B cell (primary cell): Measurements from ENCODE around the gene SMIM12. TPM values are rescaled to one million over a fixed set of nuclear protein-coding genes. Genes with fewer than 3 reads are reported as not detected.

Experiments used
- ATAC-seq: fragments of 200-7000 bp; cut with Tn5 transposase; one replicate; pipeline ENCODE4 v1.10.0; 2021; ENCODE audit warnings: low read depth, mild to moderate bottlenecking, moderate number of reproducible peaks, moderate library complexity
- CTCF ChIA-PET: fragments of 350-600 bp; sonication (Branson Sonifier 250); formaldehyde crosslinking; loops from one replicate; lab custom pipeline; 2021; ENCODE audit warnings: antibody characterized with exemption, inconsistent platforms; lab: Charles Lee
- POLR2A ChIA-PET: fragments of 350-600 bp; sonication (Branson Sonifier 250); formaldehyde crosslinking; loops from one replicate; lab custom pipeline; 2021; ENCODE audit warnings: antibody characterized with exemption; lab: Charles Lee
- DNase-seq: peaks from one replicate; pipeline ENCODE4 v3.0.0; 2013
- H2AFZ ChIP-seq: 2 replicates; pipeline ENCODE4 v1.6.1; 2012; ENCODE audit warnings: mild to moderate bottlenecking, low read depth, low read length; ENCODE audit not compliant: insufficient read depth, poor library complexity, severe bottlenecking
- H3K27ac ChIP-seq, 2 donors: 1 replicate in 1 of 2; 2 replicates in 1 of 2; pipeline ENCODE4 v1.5.1; 2012 to 2013; ENCODE audit warnings: low read length in 2 of 2, mild to moderate bottlenecking in 2 of 2, moderate library complexity in 1 of 2
- H3K27me3 ChIP-seq, 4 experiments: fragments of 200-600 bp in 1 of 4; sonication (generic) in 1 of 4; replicated peaks in 1 of 4; 1 replicate in 2 of 4; 2 replicates in 2 of 4; pipeline versions ENCODE4 v1.6.1 to v1.7.0; 2013 to 2016; ENCODE audit warnings: low read length in 3 of 4, mild to moderate bottlenecking in 2 of 4, mixed read lengths in 1 of 4, moderate library complexity in 1 of 4; ENCODE audit not compliant: insufficient read depth in 4 of 4, control insufficient read depth in 3 of 4; ENCODE audit errors: control extremely low read depth in 1 of 4
- H3K36me3 ChIP-seq, 2 experiments: replicated peaks in 1 of 2; 1 replicate in 1 of 2; 2 replicates in 1 of 2; pipeline versions ENCODE4 v1.6.1 to v1.7.1; 2013; ENCODE audit warnings: low read length in 1 of 2; ENCODE audit not compliant: insufficient read depth in 2 of 2, control insufficient read depth in 1 of 2; ENCODE audit errors: control extremely low read depth in 1 of 2, extremely low read depth in 1 of 2
- H3K4me1 ChIP-seq, 2 donors: fragments of 200-600 bp in 1 of 2; sonication (generic) in 1 of 2; 1 replicate in 1 of 2; 2 replicates in 1 of 2; pipeline versions ENCODE4 v1.5.1 to v1.6.1; 2013 to 2017; ENCODE audit warnings: low read length in 2 of 2; ENCODE audit not compliant: control insufficient read depth in 2 of 2, insufficient read depth in 2 of 2
- H3K4me2 ChIP-seq: replicated peaks from 2 replicates; pipeline ENCODE3; 2012; ENCODE audit warnings: mild to moderate bottlenecking, low read depth, low read length; ENCODE audit not compliant: poor library complexity, severe bottlenecking
- H3K4me3 ChIP-seq, 5 experiments: fragments of 200-600 bp in 1 of 5; sonication (generic) in 1 of 5; 1 replicate in 3 of 5; 2 replicates in 2 of 5; pipeline versions ENCODE4 v1.5.1 to v1.7.0; 2011 to 2016; ENCODE audit warnings: low read length in 4 of 5, mild to moderate bottlenecking in 4 of 5, low read depth in 2 of 5, control low read depth in 1 of 5, moderate library complexity in 1 of 5; ENCODE audit not compliant: insufficient read depth in 1 of 5; ENCODE audit errors: control extremely low read depth in 1 of 5, extremely low read depth in 1 of 5
- H3K79me2 ChIP-seq: fragments of 200-600 bp; sonication (generic); one replicate; pipeline ENCODE4 v1.6.0; 2016; ENCODE audit warnings: low read length; ENCODE audit not compliant: control insufficient read depth, insufficient read depth
- H3K9ac ChIP-seq: fragments of 200-600 bp; sonication (generic); 2 replicates; pipeline ENCODE4 v1.6.1; 2017; ENCODE audit warnings: mild to moderate bottlenecking, low read length, moderate library complexity
- H3K9me3 ChIP-seq, 3 donors: one replicate each; pipeline versions ENCODE4 v1.6.1 to v1.7.1; 2013; ENCODE audit warnings: low read length in 2 of 3; ENCODE audit not compliant: control insufficient read depth in 2 of 3, insufficient read depth in 1 of 3; ENCODE audit errors: control extremely low read depth in 1 of 3
- H4K20me1 ChIP-seq: 2 replicates; pipeline ENCODE4 v1.6.0; 2012; ENCODE audit warnings: mild to moderate bottlenecking, low read length; ENCODE audit not compliant: insufficient read depth, control insufficient read depth, poor library complexity, severe bottlenecking
- H3K27ac Mint-ChIP-seq: one replicate; pipeline ENCODE4 v1.8.0; 2021; ENCODE audit warnings: mixed read lengths
- H3K27me3 Mint-ChIP-seq: one replicate; pipeline ENCODE4 v1.8.0; 2021; ENCODE audit warnings: mixed read lengths
- H3K4me1 Mint-ChIP-seq: one replicate; pipeline ENCODE4 v1.8.0; 2021; ENCODE audit warnings: mixed read lengths
- H3K4me3 Mint-ChIP-seq: one replicate; pipeline ENCODE4 v1.8.0; 2021; ENCODE audit warnings: mixed read lengths
- H3K9me3 Mint-ChIP-seq: one replicate; pipeline ENCODE4 v1.8.0; 2022; ENCODE audit warnings: mixed read lengths; ENCODE audit not compliant: insufficient read depth
- CTCF ChIP-seq: fragments of 200-600 bp; IDR thresholded peaks from one replicate; pipeline ENCODE4 v1.8.0; 2022; ENCODE audit warnings: antibody characterized with exemption, mild to moderate bottlenecking
- EZH2 ChIP-seq: IDR thresholded peaks from 2 replicates; pipeline ENCODE4 v1.6.1; 2012; ENCODE audit warnings: borderline replicate concordance, low read depth, mild to moderate bottlenecking, moderate library complexity, low read length; ENCODE audit not compliant: insufficient read depth, poor library complexity, severe bottlenecking
- WGBS: methylation state at CpG from one replicate; pipeline ENCODE4 v1.1.5; 2013; ENCODE audit warnings: missing lambda C conversion rate; ENCODE audit not compliant: insufficient coverage; 5-methylcytosine and 5-hydroxymethylcytosine counted together
- intact Hi-C: fragments of 100-400 bp; cut with micrococcal nuclease; formaldehyde crosslinking; loops from one replicate; pipeline ENCODE4 v1.10.0; 2022
- polyA plus RNA-seq: library from polyadenylated mRNA; depleted of rRNA; stranded (reverse); fragments of >200 nt; gene quantifications from 2 replicates; pipeline ENCODE4 v1.2.3, GENCODE V29; 2012
- total RNA-seq, 2 donors: library from RNA; stranded (reverse); fragments of 120-200 nt in 1 of 2; gene quantifications; 1 replicate in 1 of 2; 2 replicates in 1 of 2; pipeline versions ENCODE4 v1.2.3 to v1.2.4, GENCODE V29; 2013 to 2022

The SMIM12 gene
- total and polyA plus RNA-seq, 2 donors (not counting 1 experiment from before 2014, with no cell fraction given) = 26.2 to 33.1 TPM

- Histone ChIP-seq H3K4me3 (peak overlapping the region; percentile 60 to 90 (median 82)), H3K27ac (peak overlapping the region; percentile 55 to 81), H4K20me1 (peaks cover 23% of the 10 kb centered on the region), H3K9me3 (no peaks in the 10 kb centered on the region), H3K4me1 (peaks cover 20 to 29% of the 10 kb centered on the region in 2 donors), H3K36me3 (peaks cover 0 to 18% of the 10 kb centered on the region in 2 experiments), H3K79me2 (peaks cover 36% of the 10 kb centered on the region), H3K27me3 (no peaks in the 10 kb centered on the region), H3K4me2 (peak overlapping the region; percentile 87), H2AFZ (peak overlapping the region; percentile 82), H3K9ac (peak overlapping the region; percentile 92)
- ATAC-seq = no peak
- ChIA-PET POLR2A (interaction anchor here (0.9 kb wide), 1 partner anchor 126 kb away, joined by 3 read pairs; the partner anchor contains the start of gene TMEM35B), CTCF (interaction anchor here (0.9 to 2.7 kb wide), 10 partner anchors 7 to 1025 kb away, joined by 3 to 16 read pairs (median 3); partner anchors contain the start of genes AGO1 and TMEM35B)
- H3K4me1 Mint-ChIP-seq = peaks cover 43% of the 10 kb centered on the region
- peak overlapping the region; percentile 93 for H3K27ac Mint-ChIP-seq
- intact Hi-C loops = loop anchor here (1.0 to 10.0 kb wide), 3 partner anchors 409 to 916 kb away; partner anchors contain the start of genes KIAA0319L, NCDN and ZMYM4
- no peak for DNase-seq
- TF ChIP-seq EZH2 (no peak), CTCF (no peak)
- H3K9me3 Mint-ChIP-seq = no peaks in the 10 kb centered on the region
- peak overlapping the region; percentile 95 for H3K4me3 Mint-ChIP-seq
- WGBS = under 1% methylated on average over 15 of the region's 15 CpGs
- H3K27me3 Mint-ChIP-seq = no peaks in the 10 kb centered on the region
Observed at GRCh38 chr1:34858901-34859445, 576 bp downstream of the SMIM12 start.

GRCh38 chr1:34856697-34857096, 2.9 kb downstream of the SMIM12 start:
- peaks cover 41% of the 10 kb centered on the region for H3K4me1 Mint-ChIP-seq
- H3K27ac Mint-ChIP-seq = no peak overlapping the region
- TF ChIP-seq EZH2 (no peak), CTCF (no peak)

More at GRCh38 chr1:34856697-34857096, 2.9 kb downstream of the SMIM12 start:
- H3K79me2 ChIP-seq = peaks cover 43% of the 10 kb centered on the region
- H2AFZ ChIP-seq = no peak overlapping the region
- H3K27ac ChIP-seq = no peak overlapping the region
- no peaks in the 10 kb centered on the region for H3K27me3 ChIP-seq
- H3K36me3 ChIP-seq = peaks cover 0 to 26% of the 10 kb centered on the region in 2 experiments
- H3K9me3 ChIP-seq = peaks cover 0 to 5% (median 0%) of the 10 kb centered on the region in 3 donors
- intact Hi-C loops = loop anchor here (10.0 kb wide), 2 partner anchors 698 to 918 kb away; partner anchors contain the start of genes KIAA0319L and NCDN
- no peak overlapping the region for H3K4me2 ChIP-seq
- H3K9ac ChIP-seq = no peak overlapping the region
- POLR2A ChIA-PET = no interaction called here
- no peak for DNase-seq
- 100% methylated on average over 1 of the region's 6 CpGs for WGBS
- H3K4me3 ChIP-seq = no peak overlapping the region
- CTCF ChIA-PET = interaction anchor here (1.0 to 1.5 kb wide), 2 partner anchors 8 to 10 kb away, joined by 3 to 4 read pairs; no protein-coding TSS in a partner anchor
- no peak for ATAC-seq
- H3K4me1 ChIP-seq = peaks cover 20 to 29% of the 10 kb centered on the region in 2 donors
- H3K4me3 Mint-ChIP-seq = no peak overlapping the region
- H3K27me3 Mint-ChIP-seq = no peaks in the 10 kb centered on the region
- no peaks in the 10 kb centered on the region for H3K9me3 Mint-ChIP-seq
- H4K20me1 ChIP-seq = peaks cover 31% of the 10 kb centered on the region
